Spleen (tissue), 7 donors: ENCODE data around the gene ACO2.

Source experiments
- POLR2A ChIP-seq, 3 donors: fragments of 450-650 bp; IDR thresholded peaks; one replicate each; pipeline ENCODE4 v1.5.1; 2017; ENCODE audit warnings: antibody characterized with exemption in 3 of 3, mild to moderate bottlenecking in 1 of 3
- POLR2AphosphoS5 ChIP-seq, 3 donors: sonication (generic); formaldehyde crosslinking; IDR thresholded peaks; one replicate each; pipeline ENCODE4 v1.5.1; 2017; ENCODE audit warnings: antibody characterized with exemption in 3 of 3
- TF ChIP-seq, protein P1 (sequence below), 11 experiments: fragments of 200-600 bp in 7 of 11; fragments of 450-650 bp in 4 of 11; sonication (generic) in 4 of 11; IDR thresholded peaks in 8 of 11; conservative IDR thresholded peaks in 3 of 11; 1 replicate in 7 of 11; 2 replicates in 4 of 11; pipeline versions ENCODE4 v1.4.0 to v1.8.0; 2016 to 2021; ENCODE audit warnings: antibody characterized with exemption in 11 of 11, inconsistent platforms in 4 of 11, mild to moderate bottlenecking in 1 of 11
- donor health status: DM: no; HTN: no; CAD: no; lungs with moderate emphysema.
- donor health status: DM: no; HTN: no; CAD: no.
- donor health status: DM: no; HTN: no; CAD: no.

DNA sequence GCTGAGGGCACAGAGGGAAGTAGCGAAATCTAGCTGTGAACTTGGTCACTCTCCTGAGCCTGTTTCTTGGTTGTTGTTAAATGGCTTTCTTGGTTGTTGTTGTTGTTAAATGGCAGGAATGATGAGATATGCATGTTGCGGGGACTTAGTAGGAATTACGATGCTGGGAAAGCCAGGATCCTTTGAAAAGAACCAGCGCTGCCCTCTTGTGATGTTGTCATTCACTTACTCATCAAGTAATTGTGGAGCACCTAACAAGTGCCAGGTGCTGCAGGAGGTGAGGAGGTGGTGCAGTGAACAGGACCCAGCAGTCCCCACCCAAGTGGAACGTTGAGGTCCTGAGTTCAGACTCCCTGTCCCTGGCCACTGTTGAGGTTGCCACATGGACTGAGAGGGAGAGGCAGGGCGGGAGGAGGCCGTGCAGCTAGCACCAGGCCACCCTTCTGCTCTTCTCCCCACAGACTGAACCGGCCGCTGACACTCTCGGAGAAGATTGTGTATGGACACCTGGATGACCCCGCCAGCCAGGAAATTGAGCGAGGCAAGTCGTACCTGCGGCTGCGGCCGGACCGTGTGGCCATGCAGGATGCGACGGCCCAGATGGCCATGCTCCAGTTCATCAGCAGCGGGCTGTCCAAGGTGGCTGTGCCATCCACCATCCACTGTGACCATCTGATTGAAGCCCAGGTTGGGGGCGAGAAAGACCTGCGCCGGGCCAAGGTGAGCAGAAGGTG is 38.6 kb downstream of the ACO2 start:
- TF ChIP-seq, protein P1, sequence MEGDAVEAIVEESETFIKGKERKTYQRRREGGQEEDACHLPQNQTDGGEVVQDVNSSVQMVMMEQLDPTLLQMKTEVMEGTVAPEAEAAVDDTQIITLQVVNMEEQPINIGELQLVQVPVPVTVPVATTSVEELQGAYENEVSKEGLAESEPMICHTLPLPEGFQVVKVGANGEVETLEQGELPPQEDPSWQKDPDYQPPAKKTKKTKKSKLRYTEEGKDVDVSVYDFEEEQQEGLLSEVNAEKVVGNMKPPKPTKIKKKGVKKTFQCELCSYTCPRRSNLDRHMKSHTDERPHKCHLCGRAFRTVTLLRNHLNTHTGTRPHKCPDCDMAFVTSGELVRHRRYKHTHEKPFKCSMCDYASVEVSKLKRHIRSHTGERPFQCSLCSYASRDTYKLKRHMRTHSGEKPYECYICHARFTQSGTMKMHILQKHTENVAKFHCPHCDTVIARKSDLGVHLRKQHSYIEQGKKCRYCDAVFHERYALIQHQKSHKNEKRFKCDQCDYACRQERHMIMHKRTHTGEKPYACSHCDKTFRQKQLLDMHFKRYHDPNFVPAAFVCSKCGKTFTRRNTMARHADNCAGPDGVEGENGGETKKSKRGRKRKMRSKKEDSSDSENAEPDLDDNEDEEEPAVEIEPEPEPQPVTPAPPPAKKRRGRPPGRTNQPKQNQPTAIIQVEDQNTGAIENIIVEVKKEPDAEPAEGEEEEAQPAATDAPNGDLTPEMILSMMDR (IDR thresholded peaks at IDR 0.05 in 8 of 11, conservative IDR thresholded peaks at IDR 0.05 in 3 of 11) = no peak
- no peak for TF ChIP-seq POLR2A (IDR thresholded peaks at IDR 0.05)
- TF ChIP-seq POLR2AphosphoS5 (IDR thresholded peaks at IDR 0.05) = no peak
